OCI-LY7 (cell line): ENCODE results near the gene IFI44L. TPM values are rescaled to one million over a fixed set of nuclear protein-coding genes. Genes with fewer than 3 reads are reported as not detected.

Source experiments
- BruUV-seq: library from RNA; stranded (reverse); fragments of 400-500 nt; replicated peaks from 2 replicates; lab custom pipeline; 2021; lab: Mats Ljungman, UMichigan
- CTCF ChIA-PET: fragments of 300-600 bp; sonication (Branson Sonifier 250); formaldehyde crosslinking; loops from one replicate; lab custom pipeline; 2022; ENCODE audit warnings: antibody characterized with exemption; ENCODE audit not compliant: unreplicated experiment; lab: Charles Lee
- POLR2A ChIA-PET: fragments of 300-600 bp; sonication (Branson Sonifier 250); formaldehyde crosslinking; loops from one replicate; lab custom pipeline; 2022; ENCODE audit warnings: antibody characterized with exemption; lab: Charles Lee
- DNase-seq: peaks from one replicate; pipeline ENCODE4 v3.0.0-alpha.2; 2015; ENCODE audit warnings: low spot score
- H2AFZ ChIP-seq: fragments of 200-600 bp; sonication (generic), shearing (Covaris generic); 2 replicates; pipeline ENCODE4 v1.6.1; 2014; ENCODE audit warnings: mild to moderate bottlenecking, antibody characterized with exemption, low read length, moderate library complexity
- H3K27ac ChIP-seq: fragments of 200-600 bp; sonication (generic); 2 replicates; pipeline ENCODE4 v1.5.1; 2014; ENCODE audit warnings: mixed run types, low read depth, mild to moderate bottlenecking, moderate library complexity, low read length, inconsistent platforms; ENCODE audit not compliant: poor library complexity, severe bottlenecking
- H3K36me3 ChIP-seq: fragments of 200-600 bp; sonication (generic); 2 replicates; pipeline ENCODE4 v1.6.1; 2014; ENCODE audit warnings: mild to moderate bottlenecking, antibody characterized with exemption, low read length, moderate library complexity, mixed read lengths; ENCODE audit not compliant: insufficient read depth
- H3K4me1 ChIP-seq: fragments of 200-600 bp; sonication (generic); 2 replicates; pipeline ENCODE4 v1.5.1; 2014; ENCODE audit warnings: mild to moderate bottlenecking, low read length; ENCODE audit not compliant: insufficient read depth, poor library complexity, severe bottlenecking
- H3K4me2 ChIP-seq: fragments of 200-600 bp; sonication (generic); 2 replicates; pipeline ENCODE4 v1.6.1; 2014; ENCODE audit warnings: mild to moderate bottlenecking, low read length
- H3K4me3 ChIP-seq: fragments of 200-600 bp; sonication (generic); 2 replicates; pipeline ENCODE4 v1.5.1; 2014; ENCODE audit warnings: mild to moderate bottlenecking, low read depth, low read length; ENCODE audit not compliant: poor library complexity, severe bottlenecking
- H3K79me2 ChIP-seq: fragments of 200-600 bp; sonication (generic); 2 replicates; pipeline ENCODE4 v1.6.1; 2016; ENCODE audit warnings: low read depth, mild to moderate bottlenecking, low read length, moderate library complexity, mixed read lengths; ENCODE audit not compliant: insufficient read depth
- H3K9me2 ChIP-seq: fragments of 200-600 bp; sonication (generic); 2 replicates; pipeline ENCODE4 v1.6.1; 2016; ENCODE audit warnings: mild to moderate bottlenecking, low read length, mixed read lengths; ENCODE audit not compliant: insufficient read depth
- H3K9me3 ChIP-seq: fragments of 200-600 bp; sonication (generic); 2 replicates; pipeline ENCODE4 v1.6.1; 2014; ENCODE audit warnings: mild to moderate bottlenecking, mixed run types, low read length, mixed read lengths
- H4K20me1 ChIP-seq: fragments of 200-600 bp; sonication (generic); 2 replicates; pipeline ENCODE4 v1.6.1; 2014; ENCODE audit warnings: mild to moderate bottlenecking, antibody characterized with exemption, low read length, moderate library complexity, mixed read lengths; ENCODE audit not compliant: insufficient read depth
- EZH2phosphoT487 ChIP-seq: fragments of 200-600 bp; sonication (generic); IDR thresholded peaks from 2 replicates; pipeline ENCODE4 v1.6.1; 2018; ENCODE audit warnings: low read depth, borderline replicate concordance, mild to moderate bottlenecking, mixed run types, antibody characterized with exemption, low read length, moderate library complexity, mixed read lengths
- intact Hi-C: fragments of 100-400 bp; cut with micrococcal nuclease; formaldehyde crosslinking; loops from one replicate; pipeline ENCODE4 v1.10.0; 2022; ENCODE audit not compliant: unreplicated experiment
- total RNA-seq, 2 experiments: library from RNA; depleted of rRNA in 1 of 2; stranded (reverse); fragments of >200 nt in 1 of 2; shearing (Covaris generic) in 1 of 2; gene quantifications; 2 replicates each; pipeline ENCODE4 v1.2.3, GENCODE V29; 2014 to 2022
- TF ChIP-seq, protein P1 (sequence below): fragments of 200-600 bp; sonication (generic); conservative IDR thresholded peaks from 2 replicates; pipeline ENCODE4 v1.5.1; 2014; ENCODE audit warnings: mild to moderate bottlenecking, antibody characterized with exemption, low read length, moderate library complexity, mixed read lengths

IFI44L gene
- total RNA-seq, 2 experiments from 2014 or later = not detected

DNA sequence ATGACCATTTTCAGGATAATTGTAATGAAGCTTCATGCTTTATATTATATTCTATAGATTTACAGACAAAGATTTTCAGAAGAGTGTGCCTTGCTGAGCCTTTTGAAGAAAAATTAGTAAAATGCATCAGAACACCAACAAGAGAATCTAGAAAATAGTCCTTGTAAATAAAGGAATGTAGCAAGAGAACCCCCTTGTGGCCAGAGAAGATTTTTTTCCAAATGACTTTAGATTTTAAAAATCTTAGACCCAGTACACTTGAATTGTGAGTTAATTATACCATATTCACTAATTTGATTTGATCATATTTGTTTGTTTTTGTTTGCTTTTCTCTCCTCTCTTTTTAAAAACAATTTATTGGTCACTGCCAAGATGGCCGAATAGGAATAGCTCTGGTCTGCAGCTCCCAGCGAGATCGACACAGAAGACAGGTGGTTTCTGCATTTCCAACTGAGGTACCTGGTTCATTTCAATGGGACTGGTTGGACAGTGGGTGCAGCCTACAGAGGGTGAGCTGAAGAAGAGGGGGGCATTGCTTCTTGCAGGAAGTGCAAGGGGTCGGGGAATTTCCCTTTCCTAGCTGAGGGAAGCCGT is 12.8 kb upstream of the IFI44L start:
- ChIA-PET CTCF (no interaction called here), POLR2A (no interaction called here)
- no TSS peak for BruUV-seq
- no peaks in the 10 kb centered on the region for H3K9me3 ChIP-seq
- H4K20me1 ChIP-seq = no peaks in the 10 kb centered on the region
- no peak for TF ChIP-seq EZH2phosphoT487
- TF ChIP-seq, protein P1, sequence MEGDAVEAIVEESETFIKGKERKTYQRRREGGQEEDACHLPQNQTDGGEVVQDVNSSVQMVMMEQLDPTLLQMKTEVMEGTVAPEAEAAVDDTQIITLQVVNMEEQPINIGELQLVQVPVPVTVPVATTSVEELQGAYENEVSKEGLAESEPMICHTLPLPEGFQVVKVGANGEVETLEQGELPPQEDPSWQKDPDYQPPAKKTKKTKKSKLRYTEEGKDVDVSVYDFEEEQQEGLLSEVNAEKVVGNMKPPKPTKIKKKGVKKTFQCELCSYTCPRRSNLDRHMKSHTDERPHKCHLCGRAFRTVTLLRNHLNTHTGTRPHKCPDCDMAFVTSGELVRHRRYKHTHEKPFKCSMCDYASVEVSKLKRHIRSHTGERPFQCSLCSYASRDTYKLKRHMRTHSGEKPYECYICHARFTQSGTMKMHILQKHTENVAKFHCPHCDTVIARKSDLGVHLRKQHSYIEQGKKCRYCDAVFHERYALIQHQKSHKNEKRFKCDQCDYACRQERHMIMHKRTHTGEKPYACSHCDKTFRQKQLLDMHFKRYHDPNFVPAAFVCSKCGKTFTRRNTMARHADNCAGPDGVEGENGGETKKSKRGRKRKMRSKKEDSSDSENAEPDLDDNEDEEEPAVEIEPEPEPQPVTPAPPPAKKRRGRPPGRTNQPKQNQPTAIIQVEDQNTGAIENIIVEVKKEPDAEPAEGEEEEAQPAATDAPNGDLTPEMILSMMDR = peak; percentile 76
- DNase-seq = peak; percentile 3
- intact Hi-C loops = loop anchor here (5.0 kb wide), 2 partner anchors 460 to 475 kb away; no protein-coding TSS in a partner anchor
- no peak overlapping the region for H2AFZ ChIP-seq
- no peaks in the 10 kb centered on the region for H3K79me2 ChIP-seq
- H3K4me3 ChIP-seq = no peak overlapping the region
- H3K36me3 ChIP-seq = no peaks in the 10 kb centered on the region
- no peak overlapping the region for H3K27ac ChIP-seq
- H3K9me2 ChIP-seq = no peaks in the 10 kb centered on the region
- no peak overlapping the region for H3K4me2 ChIP-seq
- no peaks in the 10 kb centered on the region for H3K4me1 ChIP-seq

DNA sequence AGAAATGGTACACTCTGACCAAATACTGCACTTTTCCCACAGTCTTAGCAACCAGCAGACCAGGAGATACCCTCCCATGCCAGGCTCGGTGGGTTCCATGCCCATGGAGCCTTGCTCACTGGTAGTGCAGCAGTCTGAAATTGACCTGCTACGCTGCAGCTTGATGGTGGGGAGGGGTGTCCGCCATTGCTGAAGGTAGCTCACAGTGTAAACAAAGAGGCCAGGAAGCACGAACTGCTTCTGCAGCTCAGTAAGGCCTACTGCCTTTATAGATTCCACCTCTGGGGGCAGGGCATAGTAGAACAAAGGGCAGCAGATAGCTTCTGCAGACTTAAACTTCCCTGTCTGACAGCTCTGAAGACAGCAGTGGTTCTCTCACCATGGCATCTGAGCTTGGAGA is 12.3 kb upstream of the IFI44L start:
- no peaks in the 10 kb centered on the region for H3K79me2 ChIP-seq
- no peaks in the 10 kb centered on the region for H3K36me3 ChIP-seq
- intact Hi-C loops = loop anchor here (5.0 kb wide), 2 partner anchors 461 to 476 kb away; no protein-coding TSS in a partner anchor
- ChIA-PET CTCF (no interaction called here), POLR2A (no interaction called here)
- H3K4me1 ChIP-seq = no peaks in the 10 kb centered on the region
- no peak overlapping the region for H2AFZ ChIP-seq
- H4K20me1 ChIP-seq = no peaks in the 10 kb centered on the region
- DNase-seq = no peak
- TF ChIP-seq EZH2phosphoT487 = no peak
- TF ChIP-seq, protein P1 = no peak
- no TSS peak for BruUV-seq
- H3K4me2 ChIP-seq = no peak overlapping the region
- H3K9me2 ChIP-seq = no peaks in the 10 kb centered on the region
- H3K4me3 ChIP-seq = no peak overlapping the region
- H3K9me3 ChIP-seq = no peaks in the 10 kb centered on the region
- H3K27ac ChIP-seq = no peak overlapping the region

- CTCF ChIA-PET = no interaction called here
- H3K9me2 ChIP-seq = no peaks in the 10 kb centered on the region
- H3K4me3 ChIP-seq = no peak overlapping the region
- TF ChIP-seq, protein P1 = peak; percentile 89
- no peak for TF ChIP-seq EZH2phosphoT487
- no peaks in the 10 kb centered on the region for H3K4me1 ChIP-seq
- H3K4me2 ChIP-seq = peak overlapping the region; percentile 41; the same call in 1 of the 2 replicates
- intact Hi-C loops = loop anchor here (2.0 kb wide), 1 partner anchor 59 kb away; no protein-coding TSS in a partner anchor
- H3K79me2 ChIP-seq = no peaks in the 10 kb centered on the region
- H3K9me3 ChIP-seq = no peaks in the 10 kb centered on the region
- no TSS peak for BruUV-seq
- H3K36me3 ChIP-seq = no peaks in the 10 kb centered on the region
- DNase-seq = peak; percentile 75
- POLR2A ChIA-PET = interaction anchor here (0.7 kb wide), 1 partner anchor 37 kb away, joined by 7 read pairs; no protein-coding TSS in a partner anchor
- H3K27ac ChIP-seq = no peak overlapping the region
- peak overlapping the region; percentile 31; the same call in 1 of the 2 replicates for H2AFZ ChIP-seq
- no peaks in the 10 kb centered on the region for H4K20me1 ChIP-seq
Measured at GRCh38 chr1:78617615-78618026, 2.6 kb upstream of the IFI44L start.
